ENCODE data around the gene AURKAIP1. TPM values are rescaled to one million over a fixed set of nuclear protein-coding genes. Genes with fewer than 3 reads are reported as not detected.

Gene AURKAIP1
- polyA plus RNA-seq, 2 of the 4 experiments (the other 2 are of a cell fraction) = 62.0 to 102 TPM

- Histone ChIP-seq H3K9me3 (no peaks in the 10 kb centered on the region), H3K27ac (peak overlapping the region; percentile 94 to 97), H3K4me1 (peaks cover 7% of the 10 kb centered on the region; the same call in 2 of the 3 replicates), H3K4me3 (peak overlapping the region; percentile 96), H3K4me2 (peak overlapping the region; percentile 95)
- DNase-seq (ENCODE audit: low read depth in 1 of 2, low spot score in 1 of 2) = no peak
- CTCF ChIA-PET = interaction anchor here (2.4 kb wide), 1 partner anchor 21 kb away, joined by 7 read pairs; no protein-coding TSS in a partner anchor
- FAIRE-seq = no peak
- peak in 1 of 2 experiments; percentile 2; a peak in 2 of 6 replicates for ATAC-seq
- POLR2A ChIA-PET = no interaction called here
- TF ChIP-seq RAD21 (conservative IDR thresholded peaks at IDR 0.05 in 1 of 2, IDR thresholded peaks at IDR 0.05 in 1 of 2) (no peak), GATA3 (IDR thresholded peaks at IDR 0.05; ENCODE audit: borderline replicate concordance) (no peak), CBX8 (IDR thresholded peaks at IDR 0.05) (no peak), SMC3 (IDR thresholded peaks at IDR 0.05) (no peak), ESRRA (IDR thresholded peaks at IDR 0.05; ENCODE audit: borderline replicate concordance, low read length) (no peak), FOSB (CRISPR knock-in tag; IDR thresholded peaks at IDR 0.05) (no peak), EHMT2 (IDR thresholded peaks at IDR 0.05; ENCODE audit: low read depth) (no peak), MYC (IDR thresholded peaks at IDR 0.05; ENCODE audit: borderline replicate concordance, low read length) (no peak), CEBPB (IDR thresholded peaks at IDR 0.05) (no peak), RFX5 (IDR thresholded peaks at IDR 0.05) (no peak), PHF8 (IDR thresholded peaks at IDR 0.05; ENCODE audit: borderline replicate concordance, low read depth) (no peak), HOXA7 (CRISPR knock-in tag; IDR thresholded peaks at IDR 0.05) (no peak), CHD4 (IDR thresholded peaks at IDR 0.05; ENCODE audit: borderline replicate concordance) (no peak), JUN (IDR thresholded peaks at IDR 0.05) (no peak), FOSL2 (IDR thresholded peaks at IDR 0.05) (no peak), FOSL2 (CRISPR knock-in tag; IDR thresholded peaks at IDR 0.05) (no peak), POLR2AphosphoS2 (conservative IDR thresholded peaks at IDR 0.05; ENCODE audit: low read length) (no peak), KDM1A (IDR thresholded peaks at IDR 0.05; ENCODE audit: low read depth) (no peak), REST (IDR thresholded peaks at IDR 0.05) (no peak)
- TF ChIP-seq, protein P1, sequence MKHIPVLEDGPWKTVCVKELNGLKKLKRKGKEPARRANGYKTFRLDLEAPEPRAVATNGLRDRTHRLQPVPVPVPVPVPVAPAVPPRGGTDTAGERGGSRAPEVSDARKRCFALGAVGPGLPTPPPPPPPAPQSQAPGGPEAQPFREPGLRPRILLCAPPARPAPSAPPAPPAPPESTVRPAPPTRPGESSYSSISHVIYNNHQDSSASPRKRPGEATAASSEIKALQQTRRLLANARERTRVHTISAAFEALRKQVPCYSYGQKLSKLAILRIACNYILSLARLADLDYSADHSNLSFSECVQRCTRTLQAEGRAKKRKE (CRISPR knock-in tag; IDR thresholded peaks at IDR 0.05; ENCODE audit: low read depth) = no peak
- TF ChIP-seq, protein P2, sequence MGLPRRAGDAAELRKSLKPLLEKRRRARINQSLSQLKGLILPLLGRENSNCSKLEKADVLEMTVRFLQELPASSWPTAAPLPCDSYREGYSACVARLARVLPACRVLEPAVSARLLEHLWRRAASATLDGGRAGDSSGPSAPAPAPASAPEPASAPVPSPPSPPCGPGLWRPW (IDR thresholded peaks at IDR 0.05) = no peak
- WGBS (ENCODE audit: missing lambda C conversion rate) = 49% methylated on average over 6 of the region's 16 CpGs
Measured at GRCh38 chr1:1325288-1326074, 49.5 kb downstream of the AURKAIP1 start.
